GM12878 (cell line): ENCODE measurements around the gene TXNRD3.

Experiments used
- ATF3 ChIP-seq: IDR thresholded peaks from 2 replicates; pipeline ENCODE4 v1.6.1; 2011; ENCODE audit warnings: low read depth, mild to moderate bottlenecking, low read length, moderate library complexity, borderline replicate concordance; ENCODE audit errors: extremely low read depth
- EZH2 ChIP-seq: IDR thresholded peaks from 2 replicates; pipeline ENCODE4 v1.6.1; 2012; ENCODE audit warnings: low read depth, mild to moderate bottlenecking, control low read depth, inconsistent platforms, low read length, borderline replicate concordance; ENCODE audit not compliant: control insufficient read depth
- GATAD2B ChIP-seq: fragments of 450-650 bp; conservative IDR thresholded peaks from 2 replicates; pipeline ENCODE4 v1.6.1; 2017; ENCODE audit warnings: low read depth, mild to moderate bottlenecking, moderate library complexity
- JUND ChIP-seq: IDR thresholded peaks from 2 replicates; pipeline ENCODE4 v1.6.1; 2012; ENCODE audit warnings: low read depth, mild to moderate bottlenecking, low read length, improper control_type of control experiment, moderate library complexity
- MYB ChIP-seq: fragments of 150-350 bp; IDR thresholded peaks from 2 replicates; pipeline ENCODE4 v1.6.1; 2014; ENCODE audit warnings: mild to moderate bottlenecking, low read depth, low read length, borderline replicate concordance
- POLR2A ChIP-seq: IDR thresholded peaks from 2 replicates; pipeline ENCODE4 v1.6.1; 2011; ENCODE audit warnings: low read depth, mild to moderate bottlenecking, low read length
- REST ChIP-seq: IDR thresholded peaks from 2 replicates; pipeline ENCODE4 v1.6.1; 2012; ENCODE audit warnings: mild to moderate bottlenecking, low read depth, low read length
- SIN3A ChIP-seq: IDR thresholded peaks from 2 replicates; pipeline ENCODE4 v1.6.1; 2012; ENCODE audit warnings: low read depth, low read length, improper control_type of control experiment
- ZNF217 ChIP-seq: fragments of 450-650 bp; IDR thresholded peaks from 2 replicates; pipeline ENCODE4 v1.6.1; 2017; ENCODE audit warnings: antibody characterized with exemption, mild to moderate bottlenecking
- ZNF24 ChIP-seq: fragments of 450-650 bp; IDR thresholded peaks from 2 replicates; pipeline ENCODE4 v1.6.1; 2017; ENCODE audit warnings: antibody characterized with exemption, mild to moderate bottlenecking
- ZZZ3 ChIP-seq: IDR thresholded peaks from 2 replicates; pipeline ENCODE4 v1.6.1; 2011; ENCODE audit warnings: low read depth; ENCODE audit not compliant: control insufficient read depth, insufficient read length
- TF ChIP-seq, protein P1 (sequence below), 3 experiments: IDR thresholded peaks in 2 of 3; conservative IDR thresholded peaks in 1 of 3; 2 replicates each; pipeline ENCODE4 v1.5.1; 2011; ENCODE audit warnings: low read depth in 3 of 3, low read length in 3 of 3, mild to moderate bottlenecking in 3 of 3, control low read depth in 2 of 3, moderate library complexity in 2 of 3, inconsistent platforms in 1 of 3, mixed read lengths in 1 of 3; ENCODE audit not compliant: control insufficient read depth in 2 of 3, insufficient read depth in 1 of 3; ENCODE audit errors: extremely low read depth in 1 of 3

DNA sequence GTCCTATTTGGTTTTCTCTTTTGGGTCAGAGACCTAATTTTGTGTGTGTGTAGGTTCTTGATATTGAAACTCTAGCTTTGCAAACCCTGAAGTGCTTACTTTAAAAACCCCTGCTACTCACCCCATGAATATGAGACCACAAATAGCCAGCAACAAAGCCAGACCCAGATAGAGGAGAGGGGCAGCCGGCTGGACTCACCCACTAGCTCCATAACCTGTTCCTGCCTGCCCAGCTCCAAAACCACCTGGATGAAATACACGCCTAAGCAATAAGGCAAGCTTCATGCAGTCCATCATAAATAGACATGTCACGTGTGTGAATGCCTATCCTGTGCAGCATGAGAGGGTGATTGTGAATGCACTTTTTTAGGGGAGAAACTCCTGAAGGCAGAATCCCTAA lies 3.7 kb upstream of the TXNRD3 start:
- TF ChIP-seq, protein P1, sequence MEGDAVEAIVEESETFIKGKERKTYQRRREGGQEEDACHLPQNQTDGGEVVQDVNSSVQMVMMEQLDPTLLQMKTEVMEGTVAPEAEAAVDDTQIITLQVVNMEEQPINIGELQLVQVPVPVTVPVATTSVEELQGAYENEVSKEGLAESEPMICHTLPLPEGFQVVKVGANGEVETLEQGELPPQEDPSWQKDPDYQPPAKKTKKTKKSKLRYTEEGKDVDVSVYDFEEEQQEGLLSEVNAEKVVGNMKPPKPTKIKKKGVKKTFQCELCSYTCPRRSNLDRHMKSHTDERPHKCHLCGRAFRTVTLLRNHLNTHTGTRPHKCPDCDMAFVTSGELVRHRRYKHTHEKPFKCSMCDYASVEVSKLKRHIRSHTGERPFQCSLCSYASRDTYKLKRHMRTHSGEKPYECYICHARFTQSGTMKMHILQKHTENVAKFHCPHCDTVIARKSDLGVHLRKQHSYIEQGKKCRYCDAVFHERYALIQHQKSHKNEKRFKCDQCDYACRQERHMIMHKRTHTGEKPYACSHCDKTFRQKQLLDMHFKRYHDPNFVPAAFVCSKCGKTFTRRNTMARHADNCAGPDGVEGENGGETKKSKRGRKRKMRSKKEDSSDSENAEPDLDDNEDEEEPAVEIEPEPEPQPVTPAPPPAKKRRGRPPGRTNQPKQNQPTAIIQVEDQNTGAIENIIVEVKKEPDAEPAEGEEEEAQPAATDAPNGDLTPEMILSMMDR (IDR thresholded peaks at IDR 0.05 in 2 of 3, conservative IDR thresholded peaks at IDR 0.05 in 1 of 3; ENCODE audit: control insufficient read depth in 2 of 3, extremely low read depth in 1 of 3, insufficient read depth in 1 of 3, low read depth in 3 of 3, low read length in 3 of 3), result no peak
- TF ChIP-seq JUND (no peak), ZNF217 (no peak), GATAD2B (no peak), ZNF24 (no peak), ATF3 (no peak), MYB (no peak), EZH2 (no peak), ZZZ3 (no peak), SIN3A (no peak), POLR2A (no peak), REST (no peak)
